A549 (cell line): ENCODE data around the gene CER1. TPM values are rescaled to one million over a fixed set of nuclear protein-coding genes. Genes with fewer than 3 reads are reported as not detected.

Experiments used
- ATAC-seq, 2 experiments: fragments of 200-7000 bp in 1 of 2; fragments of >200 bp in 1 of 2; cut with Nextera tagmentation in 1 of 2; cut with Tn5 transposase in 1 of 2; 3 replicates each; pipeline versions ENCODE4 v1.8.0 to v1.9.1; 2018 to 2020; ENCODE audit warnings: mild to moderate bottlenecking in 1 of 2, moderate library complexity in 1 of 2
- CTCF ChIA-PET: fragments of 300-600 bp; sonication (Branson Sonifier 250); formaldehyde crosslinking; extraction: SDS; loops from one replicate; lab custom pipeline; 2021; ENCODE audit warnings: antibody characterized with exemption, inconsistent platforms; lab: Yijun Ruan, JAX
- POLR2A ChIA-PET: fragments of 350-600 bp; formaldehyde crosslinking; extraction: SDS; loops from one replicate; lab custom pipeline; 2021; ENCODE audit warnings: antibody characterized with exemption, inconsistent platforms; lab: Yijun Ruan, JAX
- DNase-seq, 2 experiments: peaks; one replicate each; pipeline versions ENCODE4 v3.0.0 to v3.0.0-alpha.2; 2011 to 2016; ENCODE audit warnings: low read depth in 1 of 2, low spot score in 1 of 2
- FAIRE-seq: peaks from 2 replicates; lab custom pipeline; 2011; peaks lifted over from hg19 to GRCh38; lab: Jason Lieb, UNC
- H3K27ac ChIP-seq, 2 experiments: fragments of >200 bp; sonication (Bioruptor Twin); formaldehyde crosslinking; 3 replicates each; pipeline ENCODE4 v1.5.1; 2016 to 2017
- H3K4me1 ChIP-seq: fragments of >200 bp; sonication (Bioruptor Twin); formaldehyde crosslinking; 3 replicates; pipeline ENCODE4 v1.6.1; 2016
- H3K4me2 ChIP-seq: fragments of >200 bp; sonication (Bioruptor Twin); formaldehyde crosslinking; 3 replicates; pipeline ENCODE4 v1.6.1; 2016
- H3K4me3 ChIP-seq: fragments of >200 bp; sonication (Bioruptor Twin); formaldehyde crosslinking; 3 replicates; pipeline ENCODE4 v1.5.1; 2016
- H3K9me3 ChIP-seq: fragments of >200 bp; sonication (Bioruptor Twin); formaldehyde crosslinking; 3 replicates; pipeline ENCODE4 v1.6.1; 2016
- ATOH8 ChIP-seq: fragments of 250-450 bp; sonication (Bioruptor Pico); IDR thresholded peaks from 2 replicates; pipeline ENCODE4 v1.5.0; 2020; ENCODE audit warnings: low read depth, mild to moderate bottlenecking, moderate library complexity
- BHLHE40 ChIP-seq: IDR thresholded peaks from 2 replicates; pipeline ENCODE4 v1.6.1; 2012; ENCODE audit warnings: low read depth, low read length, inconsistent platforms
- E2F6 ChIP-seq: IDR thresholded peaks from 2 replicates; pipeline ENCODE4 v1.6.1; 2012; ENCODE audit warnings: low read depth, borderline replicate concordance
- EHF ChIP-seq: fragments of 250-450 bp; sonication (Bioruptor Pico); IDR thresholded peaks from 2 replicates; pipeline ENCODE4 v1.5.0; 2020; ENCODE audit warnings: mild to moderate bottlenecking
- FOXS1 ChIP-seq: fragments of 250-450 bp; sonication (Bioruptor Pico); IDR thresholded peaks from 2 replicates; pipeline ENCODE4 v1.5.0; 2020; ENCODE audit warnings: mild to moderate bottlenecking, moderate library complexity
- GATA3 ChIP-seq: IDR thresholded peaks from 2 replicates; pipeline ENCODE4 v1.6.1; 2012; ENCODE audit warnings: borderline replicate concordance
- HES2 ChIP-seq: fragments of >200 bp; sonication (Bioruptor Twin); formaldehyde crosslinking; IDR thresholded peaks from 2 replicates; pipeline ENCODE4 v1.6.1; 2016
- HEYL ChIP-seq: fragments of 250-450 bp; sonication (Bioruptor Pico); IDR thresholded peaks from 2 replicates; pipeline ENCODE4 v1.8.0; 2021; ENCODE audit warnings: mild to moderate bottlenecking, moderate library complexity
- HMGXB4 ChIP-seq: fragments of 250-450 bp; sonication (Bioruptor Pico); IDR thresholded peaks from 2 replicates; pipeline ENCODE4 v1.5.0; 2021; ENCODE audit warnings: mild to moderate bottlenecking, moderate library complexity, borderline replicate concordance
- HOXA7 ChIP-seq: fragments of 250-450 bp; sonication (Bioruptor Pico); IDR thresholded peaks from 2 replicates; pipeline ENCODE4 v1.5.0; 2020; ENCODE audit warnings: mild to moderate bottlenecking, moderate library complexity
- JUNB ChIP-seq: fragments of >200 bp; sonication (Bioruptor Twin); formaldehyde crosslinking; IDR thresholded peaks from 2 replicates; pipeline ENCODE4 v1.6.1; 2016
- KDM5A ChIP-seq: fragments of 200-600 bp; sonication (generic); IDR thresholded peaks from 2 replicates; pipeline ENCODE4 v1.6.1; 2016; ENCODE audit warnings: antibody characterized with exemption, mild to moderate bottlenecking
- MYC ChIP-seq: IDR thresholded peaks from 2 replicates; pipeline ENCODE4 v1.6.1; 2012; ENCODE audit warnings: mild to moderate bottlenecking, inconsistent platforms, low read length, improper control_type of control experiment, borderline replicate concordance
- NR3C1 ChIP-seq: fragments of >200 bp; sonication (Bioruptor Twin); formaldehyde crosslinking; IDR thresholded peaks from 3 replicates; pipeline ENCODE4 v1.6.1; 2017
- PHF8 ChIP-seq: fragments of 200-600 bp; sonication (generic); IDR thresholded peaks from 2 replicates; pipeline ENCODE4 v1.6.1; 2016; ENCODE audit warnings: low read depth, mild to moderate bottlenecking, antibody characterized with exemption, moderate library complexity, borderline replicate concordance
- REST ChIP-seq: fragments of 200-600 bp; sonication (generic); IDR thresholded peaks from 2 replicates; pipeline ENCODE4 v1.6.1; 2016; ENCODE audit warnings: antibody characterized with exemption, mild to moderate bottlenecking, moderate library complexity
- RNF2 ChIP-seq: fragments of 200-600 bp; sonication (generic); IDR thresholded peaks from 2 replicates; pipeline ENCODE4 v1.6.1; 2016; ENCODE audit warnings: low read depth, mild to moderate bottlenecking, antibody characterized with exemption, moderate library complexity, borderline replicate concordance
- TP53 ChIP-seq: fragments of 250-450 bp; sonication (Bioruptor Pico); IDR thresholded peaks from 2 replicates; pipeline ENCODE4 v1.5.0; 2021; ENCODE audit warnings: mild to moderate bottlenecking, moderate library complexity
- ZC3H11A ChIP-seq: fragments of 450-650 bp; IDR thresholded peaks from 2 replicates; pipeline ENCODE4 v1.6.1; 2014; ENCODE audit warnings: antibody characterized with exemption, mild to moderate bottlenecking
- ZNF302 ChIP-seq: fragments of 250-450 bp; sonication (Bioruptor Pico); IDR thresholded peaks from 2 replicates; pipeline ENCODE4 v1.9.0; 2021; ENCODE audit warnings: inconsistent platforms, mild to moderate bottlenecking, moderate library complexity
- ZSCAN20 ChIP-seq: fragments of 250-450 bp; sonication (Bioruptor Pico); IDR thresholded peaks from 2 replicates; pipeline ENCODE4 v1.8.0; 2022; ENCODE audit warnings: mild to moderate bottlenecking, moderate library complexity
- whole genome bisulfite sequencing: methylation state at CpG from one replicate; pipeline ENCODE4 v1.1.6; 2017; ENCODE audit errors: missing lambda C conversion rate; 5-methylcytosine and 5-hydroxymethylcytosine counted together
- polyA plus RNA-seq, 4 experiments: library from polyadenylated mRNA; depleted of rRNA in 3 of 4; stranded (reverse); fragments of >200 nt; fragmentation: RNase III in 1 of 4; extraction: RNeasy Plus Mini Kit Qiagen cat#74134 plus additional on column Dnase treatment in 1 of 4; gene quantifications; 2 replicates in 3 of 4; 3 replicates in 1 of 4; pipeline ENCODE4 v1.2.3, GENCODE V29; 2011 to 2017

Gene CER1
- polyA plus RNA-seq, 2 of the 4 experiments (the other 2 are of a cell fraction), result not detected

- CTCF ChIA-PET, result no interaction called here
- POLR2A ChIA-PET, result no interaction called here
Measured at GRCh38 chr9:14749741-14750211, 27.2 kb upstream of the CER1 start.

DNA sequence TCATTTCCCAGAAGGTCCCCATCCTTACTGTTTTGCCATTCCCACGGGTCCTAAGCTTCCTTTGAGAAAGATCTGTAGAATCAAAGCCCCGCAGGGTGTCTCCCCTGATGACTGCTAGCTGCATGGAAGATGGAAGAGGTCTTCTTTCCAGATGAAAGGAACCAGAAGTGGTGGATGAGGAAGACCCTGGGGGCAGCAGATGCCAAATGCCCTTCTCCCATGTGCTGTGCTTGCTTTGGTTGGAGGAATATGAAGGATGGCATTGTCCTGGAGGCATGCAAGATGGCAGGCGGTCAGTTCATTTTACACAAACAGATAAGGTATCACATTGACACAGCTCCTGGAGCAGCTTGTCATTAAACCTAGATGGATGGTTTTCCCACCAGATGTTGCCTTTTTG, 25.8 kb upstream of the CER1 start:
- no peak for ATAC-seq
- H3K9me3 ChIP-seq, result no peaks in the 10 kb centered on the region
- no peak overlapping the region for H3K27ac ChIP-seq
- WGBS, result 22% methylated on average over 3 of the region's 3 CpGs
- no peaks in the 10 kb centered on the region for H3K4me1 ChIP-seq
- no peak for TF ChIP-seq FOXS1 (CRISPR knock-in tag)
- no peak for TF ChIP-seq MYC
- TF ChIP-seq JUNB, result no peak
- no peak for TF ChIP-seq ZSCAN20
- no peak for TF ChIP-seq NR3C1
- no peak for TF ChIP-seq KDM5A
- TF ChIP-seq TP53, result no peak
- TF ChIP-seq HMGXB4 (CRISPR knock-in tag), result no peak
- no peak for TF ChIP-seq PHF8
- TF ChIP-seq ZNF302, result no peak
- no peak for TF ChIP-seq E2F6
- TF ChIP-seq ATOH8, result no peak
- TF ChIP-seq HOXA7 (CRISPR knock-in tag), result no peak
- no peak overlapping the region for H3K4me2 ChIP-seq
- no peak overlapping the region for H3K4me3 ChIP-seq
- DNase-seq, result no peak
- FAIRE-seq, result no peak
- ChIA-PET CTCF (interaction anchor here (1.6 kb wide), 1 partner anchor 11 kb away, joined by 4 read pairs; no protein-coding TSS in a partner anchor), POLR2A (no interaction called here)

More at GRCh38 chr9:14749741-14750211, 27.2 kb upstream of the CER1 start:
- H3K4me1 ChIP-seq, result no peaks in the 10 kb centered on the region
- DNase-seq, result no peak
- 46% methylated on average over 9 of the region's 9 CpGs for WGBS
- FAIRE-seq, result no peak
- H3K4me2 ChIP-seq, result no peak overlapping the region
- TF ChIP-seq NR3C1 (no peak), TP53 (no peak), HOXA7 (CRISPR knock-in tag) (no peak), ZC3H11A (no peak), HES2 (no peak), RNF2 (no peak)
- no peak overlapping the region for H3K27ac ChIP-seq
- H3K4me3 ChIP-seq, result no peak overlapping the region
- no peak for ATAC-seq
- no peaks in the 10 kb centered on the region for H3K9me3 ChIP-seq

- no peak overlapping the region for H3K4me2 ChIP-seq
- H3K4me3 ChIP-seq, result no peak overlapping the region
- no peak for ATAC-seq
- H3K9me3 ChIP-seq, result no peaks in the 10 kb centered on the region
- TF ChIP-seq BHLHE40 (no peak), HEYL (CRISPR knock-in tag) (no peak)
- TF ChIP-seq, all 56 proteins: peak for 0
- ChIA-PET POLR2A (no interaction called here), CTCF (interaction anchor here (1.6 kb wide), 1 partner anchor 10 kb away, joined by 4 read pairs; no protein-coding TSS in a partner anchor)
- no peak for DNase-seq
- no peak overlapping the region for H3K27ac ChIP-seq
- no peak for FAIRE-seq
- no peaks in the 10 kb centered on the region for H3K4me1 ChIP-seq
Measured at GRCh38 chr9:14747111-14747510, 24.6 kb upstream of the CER1 start.

DNA sequence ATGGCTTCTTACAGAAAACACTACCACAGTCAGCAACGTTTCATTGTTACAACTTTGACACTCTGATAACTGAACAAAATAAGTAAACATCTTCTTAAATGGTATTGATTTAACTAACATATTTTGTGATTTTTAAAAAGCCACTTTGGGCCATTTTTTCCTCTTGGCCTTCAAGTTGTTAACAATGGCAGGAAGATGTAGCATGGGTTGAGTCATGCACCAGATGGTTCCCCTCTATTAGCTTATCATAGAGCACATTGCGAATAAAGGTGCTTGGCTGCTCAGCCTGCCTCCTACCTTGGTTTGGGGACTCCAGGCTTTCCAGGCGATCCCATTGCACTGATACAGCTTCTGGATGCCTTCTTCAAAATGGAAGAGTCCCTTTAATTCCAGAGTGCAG, 24.1 kb upstream of the CER1 start:
- ATAC-seq (no peak), DNase-seq (no peak), FAIRE-seq (no peak)
- Histone ChIP-seq H3K4me1 (no peaks in the 10 kb centered on the region), H3K9me3 (no peaks in the 10 kb centered on the region), H3K4me2 (no peak overlapping the region), H3K4me3 (no peak overlapping the region), H3K27ac (no peak overlapping the region)
- POLR2A ChIA-PET, result no interaction called here
- 37% methylated on average over 3 of the region's 3 CpGs for WGBS
- CTCF ChIA-PET, result interaction anchor here (1.4 kb wide), 1 partner anchor 22 kb away, joined by 3 read pairs; no protein-coding TSS in a partner anchor
- TF ChIP-seq E2F6 (no peak), HOXA7 (CRISPR knock-in tag) (no peak), HEYL (CRISPR knock-in tag) (no peak), EHF (CRISPR knock-in tag) (no peak), GATA3 (no peak), REST (no peak)
